ENCODE data around the gene GNB5.
"Not testable (repeated sequence)": the region's sequence is repeated elsewhere in the genome, so short reads cannot be mapped to it uniquely, and the experiment has no call there.

Gene GNB5

GRCh38 chr15:52112203-52112750 is 78.9 kb downstream of the GNB5 start:
- DNase-seq (ENCODE audit: low read depth) = peak; percentile 24

GRCh38 chr15:52111517-52112202 is 79.5 kb downstream of the GNB5 start:
- DNase-seq (ENCODE audit: low read depth) = no peak

- no peak for DNase-seq (ENCODE audit: low read depth)
Measured at GRCh38 chr15:52109559-52110451, 81.4 kb downstream of the GNB5 start.

- no peak for DNase-seq (ENCODE audit: low read depth)
Measured at GRCh38 chr15:52107238-52107637, 84.0 kb downstream of the GNB5 start.

GRCh38 chr15:52106641-52107040 is 84.6 kb downstream of the GNB5 start:
- DNase-seq (ENCODE audit: low read depth) = no peak

GRCh38 chr15:52105846-52106245 is 85.3 kb downstream of the GNB5 start:
- DNase-seq (ENCODE audit: low read depth) = no peak

- DNase-seq (ENCODE audit: low read depth) = no peak
Measured at GRCh38 chr15:52104532-52105004, 86.6 kb downstream of the GNB5 start.

GRCh38 chr15:52103217-52104207 is 87.7 kb downstream of the GNB5 start:
- no peak for DNase-seq (ENCODE audit: low read depth)

- DNase-seq (ENCODE audit: low read depth) = no peak
Measured at GRCh38 chr15:52102463-52102862, 88.7 kb downstream of the GNB5 start.

GRCh38 chr15:52101542-52102323 is 89.5 kb downstream of the GNB5 start:
- no peak for DNase-seq (ENCODE audit: low read depth)

GRCh38 chr15:52100807-52101442 is 90.3 kb downstream of the GNB5 start:
- DNase-seq (ENCODE audit: low read depth) = no peak

GRCh38 chr15:52099651-52100272 is 91.4 kb downstream of the GNB5 start:
- DNase-seq (ENCODE audit: low read depth) = no peak

- no peak for DNase-seq (ENCODE audit: low read depth)
Measured at GRCh38 chr15:52098323-52098722, 92.9 kb downstream of the GNB5 start.

- no peak for DNase-seq (ENCODE audit: low read depth)
Measured at GRCh38 chr15:52097180-52097579, 94.0 kb downstream of the GNB5 start.

- not testable (repeated sequence) for DNase-seq (ENCODE audit: low read depth)
Measured at GRCh38 chr15:52096536-52096935, 94.7 kb downstream of the GNB5 start.

GRCh38 chr15:52095597-52096262 is 95.5 kb downstream of the GNB5 start:
- DNase-seq (ENCODE audit: low read depth) = no peak

GRCh38 chr15:52094811-52095584 is 96.2 kb downstream of the GNB5 start:
- no peak for DNase-seq (ENCODE audit: low read depth)
